Dermis microvascular lymphatic vessel endothelial cell (primary cell): ENCODE results near the gene LRRC42. TPM values are rescaled to one million over a fixed set of nuclear protein-coding genes. Genes with fewer than 3 reads are reported as not detected.
"Not testable (repeated sequence)": the region's sequence is repeated elsewhere in the genome, so short reads cannot be mapped to it uniquely, and the experiment has no call there.

ENCODE experiments used
- DNase-seq, 2 donors: peaks; one replicate each; pipeline versions ENCODE4 v3.0.0 to v3.0.0-alpha.2; 2010; ENCODE audit warnings: low read depth in 2 of 2
- total RNA-seq: library from RNA; depleted of rRNA; stranded (reverse); fragments of >200 nt; gene quantifications from 2 replicates; pipeline ENCODE4 v1.2.1, GENCODE V29; 2014

The LRRC42 gene
- total RNA-seq, 1 donor from 2014 or later: 18.2 TPM

GRCh38 chr1:54003249-54003646, 57.1 kb downstream of the LRRC42 start:
- no peak for DNase-seq

GRCh38 chr1:54003750-54004480, 57.8 kb downstream of the LRRC42 start:
- DNase-seq: not testable (repeated sequence)

GRCh38 chr1:54004481-54005049, 58.4 kb downstream of the LRRC42 start:
- no peak for DNase-seq

GRCh38 chr1:54006508-54006907, 60.4 kb downstream of the LRRC42 start:
- DNase-seq: no peak

- no peak for DNase-seq
Measured at GRCh38 chr1:54007613-54008012, 61.5 kb downstream of the LRRC42 start.

GRCh38 chr1:54008876-54009275, 62.7 kb downstream of the LRRC42 start:
- no peak for DNase-seq

GRCh38 chr1:54009406-54009805, 63.3 kb downstream of the LRRC42 start:
- no peak for DNase-seq

- DNase-seq: no peak
Measured at GRCh38 chr1:54010415-54011117, 64.4 kb downstream of the LRRC42 start.

GRCh38 chr1:54011316-54012007, 65.3 kb downstream of the LRRC42 start:
- DNase-seq: no peak

GRCh38 chr1:54012008-54012325, 65.8 kb downstream of the LRRC42 start:
- no peak for DNase-seq

- no peak for DNase-seq
Measured at GRCh38 chr1:54012863-54013262, 66.7 kb downstream of the LRRC42 start.

GRCh38 chr1:54013393-54014008, 67.4 kb downstream of the LRRC42 start:
- DNase-seq: no peak

GRCh38 chr1:54014009-54014629, 68.0 kb downstream of the LRRC42 start:
- DNase-seq: no peak

- peak in 1 of 2 donors; percentile 16 for DNase-seq
Measured at GRCh38 chr1:54016343-54017282, 70.5 kb downstream of the LRRC42 start.

Other genes with a start within 250 kb of the LRRC42 start
- gene GLIS1, start 207.2 kb upstream of the LRRC42 start, total RNA-seq: under 0.01 TPM in 1 of 2 replicates, not detected in the other
- 13.7 and 23.1 TPM in 2 replicates for gene NDC1, start 108.1 kb upstream of the LRRC42 start, total RNA-seq
- gene YIPF1, start 56.6 kb upstream of the LRRC42 start, total RNA-seq: 11.6 and 15.3 TPM in 2 replicates
- not detected in 2 replicates for gene DIO1, start 52.2 kb upstream of the LRRC42 start, total RNA-seq
- gene IFT25, start 651 bp upstream of the LRRC42 start, total RNA-seq: 10.5 and 14.5 TPM in 2 replicates
- not detected in 2 replicates for gene LDLRAD1, start 71.8 kb downstream of the LRRC42 start, total RNA-seq
- 232 and 301 TPM in 2 replicates for gene TMEM59, start 106.9 kb downstream of the LRRC42 start, total RNA-seq
- gene TCEANC2, start 107.3 kb downstream of the LRRC42 start, total RNA-seq: 2.0 and 2.1 TPM in 2 replicates
- gene CDCP2, start 206.7 kb downstream of the LRRC42 start, total RNA-seq: 0.13 and 0.38 TPM in 2 replicates